Uterus (tissue), 2 donors: ENCODE data around the gene FBLN2.

Experiments
- POLR2A ChIP-seq, 2 donors: fragments of 450-650 bp; IDR thresholded peaks; one replicate each; pipeline ENCODE4 v1.6.1; 2016; ENCODE audit warnings: antibody characterized with exemption in 2 of 2, mild to moderate bottlenecking in 1 of 2, moderate library complexity in 1 of 2
- TF ChIP-seq, protein P1 (sequence below), 4 experiments: fragments of 200-600 bp in 2 of 4; fragments of 450-650 bp in 2 of 4; sonication (generic) in 2 of 4; IDR thresholded peaks; one replicate each; pipeline ENCODE4 v1.5.1; 2016 to 2019; ENCODE audit warnings: antibody characterized with exemption in 4 of 4, mild to moderate bottlenecking in 2 of 4, moderate library complexity in 1 of 4

DNA sequence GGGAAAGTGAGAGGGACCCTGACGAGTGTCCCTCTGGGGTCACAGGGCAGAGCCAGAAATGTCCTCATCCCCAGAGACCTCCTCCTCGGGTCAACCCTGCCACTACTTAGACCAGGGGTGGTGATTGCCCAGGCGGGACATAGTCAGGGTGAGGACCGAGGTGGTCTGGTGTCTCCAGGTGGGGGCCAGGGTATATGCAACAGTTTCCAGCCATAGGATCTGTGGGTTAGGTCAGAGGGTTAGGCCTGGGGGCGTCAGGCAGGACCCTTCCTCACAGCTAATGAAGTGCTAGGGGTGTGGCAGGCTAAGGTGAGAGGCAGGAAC is 22.3 kb upstream of the FBLN2 start:
- TF ChIP-seq, protein P1, sequence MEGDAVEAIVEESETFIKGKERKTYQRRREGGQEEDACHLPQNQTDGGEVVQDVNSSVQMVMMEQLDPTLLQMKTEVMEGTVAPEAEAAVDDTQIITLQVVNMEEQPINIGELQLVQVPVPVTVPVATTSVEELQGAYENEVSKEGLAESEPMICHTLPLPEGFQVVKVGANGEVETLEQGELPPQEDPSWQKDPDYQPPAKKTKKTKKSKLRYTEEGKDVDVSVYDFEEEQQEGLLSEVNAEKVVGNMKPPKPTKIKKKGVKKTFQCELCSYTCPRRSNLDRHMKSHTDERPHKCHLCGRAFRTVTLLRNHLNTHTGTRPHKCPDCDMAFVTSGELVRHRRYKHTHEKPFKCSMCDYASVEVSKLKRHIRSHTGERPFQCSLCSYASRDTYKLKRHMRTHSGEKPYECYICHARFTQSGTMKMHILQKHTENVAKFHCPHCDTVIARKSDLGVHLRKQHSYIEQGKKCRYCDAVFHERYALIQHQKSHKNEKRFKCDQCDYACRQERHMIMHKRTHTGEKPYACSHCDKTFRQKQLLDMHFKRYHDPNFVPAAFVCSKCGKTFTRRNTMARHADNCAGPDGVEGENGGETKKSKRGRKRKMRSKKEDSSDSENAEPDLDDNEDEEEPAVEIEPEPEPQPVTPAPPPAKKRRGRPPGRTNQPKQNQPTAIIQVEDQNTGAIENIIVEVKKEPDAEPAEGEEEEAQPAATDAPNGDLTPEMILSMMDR (IDR thresholded peaks at IDR 0.05) = no peak
- TF ChIP-seq POLR2A (IDR thresholded peaks at IDR 0.05) = no peak
